ENCODE results near the gene PHLDA3. TPM values are rescaled to one million over a fixed set of nuclear protein-coding genes. Genes with fewer than 3 reads are reported as not detected.

The PHLDA3 gene
- total and polyA plus RNA-seq, 2 of the 13 experiments (the other 11 are each of a cell fraction or from before 2014, with no cell fraction given), result 16.7 to 33.6 TPM

GRCh38 chr1:201514466-201514865, 45.5 kb upstream of the PHLDA3 start (continued):
- TF ChIP-seq E2F1 (CRISPR knock-in tag; IDR thresholded peaks at IDR 0.05), result no peak
- no peak for TF ChIP-seq ZNF44 (CRISPR knock-in tag; IDR thresholded peaks at IDR 0.05)
- TF ChIP-seq ZNF496 (CRISPR knock-in tag; IDR thresholded peaks at IDR 0.05; ENCODE audit: insufficient replicate concordance), result no peak
- no peak for TF ChIP-seq CHCHD3 (CRISPR knock-in tag; IDR thresholded peaks at IDR 0.05)
- no peak for TF ChIP-seq HNF1B (CRISPR knock-in tag; IDR thresholded peaks at IDR 0.05)
- no peak for TF ChIP-seq ZNF567 (CRISPR knock-in tag; IDR thresholded peaks at IDR 0.05; ENCODE audit: borderline replicate concordance)
- TF ChIP-seq GABPB1 (CRISPR knock-in tag; IDR thresholded peaks at IDR 0.05), result no peak
- no peak for TF ChIP-seq ZNF660 (CRISPR knock-in tag; IDR thresholded peaks at IDR 0.05; ENCODE audit: borderline replicate concordance, low read depth)
- TF ChIP-seq, protein P1, sequence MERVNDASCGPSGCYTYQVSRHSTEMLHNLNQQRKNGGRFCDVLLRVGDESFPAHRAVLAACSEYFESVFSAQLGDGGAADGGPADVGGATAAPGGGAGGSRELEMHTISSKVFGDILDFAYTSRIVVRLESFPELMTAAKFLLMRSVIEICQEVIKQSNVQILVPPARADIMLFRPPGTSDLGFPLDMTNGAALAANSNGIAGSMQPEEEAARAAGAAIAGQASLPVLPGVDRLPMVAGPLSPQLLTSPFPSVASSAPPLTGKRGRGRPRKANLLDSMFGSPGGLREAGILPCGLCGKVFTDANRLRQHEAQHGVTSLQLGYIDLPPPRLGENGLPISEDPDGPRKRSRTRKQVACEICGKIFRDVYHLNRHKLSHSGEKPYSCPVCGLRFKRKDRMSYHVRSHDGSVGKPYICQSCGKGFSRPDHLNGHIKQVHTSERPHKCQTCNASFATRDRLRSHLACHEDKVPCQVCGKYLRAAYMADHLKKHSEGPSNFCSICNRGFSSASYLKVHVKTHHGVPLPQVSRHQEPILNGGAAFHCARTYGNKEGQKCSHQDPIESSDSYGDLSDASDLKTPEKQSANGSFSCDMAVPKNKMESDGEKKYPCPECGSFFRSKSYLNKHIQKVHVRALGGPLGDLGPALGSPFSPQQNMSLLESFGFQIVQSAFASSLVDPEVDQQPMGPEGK (CRISPR knock-in tag; IDR thresholded peaks at IDR 0.05), result no peak
- TF ChIP-seq ZC3H4 (CRISPR knock-in tag; IDR thresholded peaks at IDR 0.05; ENCODE audit: borderline replicate concordance), result no peak
